Activated CD4-positive, CD25-positive, alpha-beta regulatory T cell treated with anti-CD3 and anti-CD28 coated beads, Interleukin-2, amount 50 U/mL, for 72 hours (primary cell): ENCODE measurements around the gene DEGS2.

Experiments used
- DNase-seq: peaks from one replicate; pipeline ENCODE4 v3.0.0; 2021

The DEGS2 gene

GRCh38 chr14:100147691-100148464, 11.6 kb downstream of the DEGS2 start:
- DNase-seq, result no peak

GRCh38 chr14:100147181-100147631, 12.2 kb downstream of the DEGS2 start:
- DNase-seq, result no peak

GRCh38 chr14:100146531-100147091, 12.8 kb downstream of the DEGS2 start:
- no peak for DNase-seq

GRCh38 chr14:100145682-100146464, 13.6 kb downstream of the DEGS2 start:
- DNase-seq, result no peak

- no peak for DNase-seq
These were observed 14.3 kb downstream of the DEGS2 start for GRCh38 chr14:100144996-100145646.

GRCh38 chr14:100144645-100144995, 14.8 kb downstream of the DEGS2 start:
- no peak for DNase-seq

- no peak for DNase-seq
These were observed 15.5 kb downstream of the DEGS2 start for GRCh38 chr14:100143934-100144333.

- no peak for DNase-seq
These were observed 15.9 kb downstream of the DEGS2 start for GRCh38 chr14:100143523-100143922.

GRCh38 chr14:100142073-100143040, 17.1 kb downstream of the DEGS2 start:
- DNase-seq, result no peak

GRCh38 chr14:100141098-100141497, 18.3 kb downstream of the DEGS2 start:
- DNase-seq, result no peak

- DNase-seq, result no peak
These were observed 18.9 kb downstream of the DEGS2 start for GRCh38 chr14:100140452-100141078.

GRCh38 chr14:100138955-100139354, 20.5 kb downstream of the DEGS2 start:
- DNase-seq, result no peak

- DNase-seq, result no peak
These were observed 21.2 kb downstream of the DEGS2 start for GRCh38 chr14:100138082-100138787.

GRCh38 chr14:100137173-100137572, 22.3 kb downstream of the DEGS2 start:
- no peak for DNase-seq

GRCh38 chr14:100135784-100136183, 23.7 kb downstream of the DEGS2 start:
- no peak for DNase-seq

GRCh38 chr14:100135073-100135472, 24.4 kb downstream of the DEGS2 start:
- no peak for DNase-seq

GRCh38 chr14:100134586-100134985, 24.9 kb downstream of the DEGS2 start:
- no peak for DNase-seq

- no peak for DNase-seq
These were observed 26.4 kb downstream of the DEGS2 start for GRCh38 chr14:100132903-100133510.

- no peak for DNase-seq
These were observed 27.1 kb downstream of the DEGS2 start for GRCh38 chr14:100132161-100132902.

- DNase-seq, result no peak
These were observed 28.3 kb downstream of the DEGS2 start for GRCh38 chr14:100131181-100131580.
